ENCODE results near the gene RTRAF.

- TF ChIP-seq POLR2A (IDR thresholded peaks at IDR 0.05) (no peak), CTCF (IDR thresholded peaks at IDR 0.05) (no peak), EP300 (IDR thresholded peaks at IDR 0.05) (no peak)
Observed at GRCh38 chr14:52007211-52007610, 17.9 kb downstream of the RTRAF start.

Measured in tibial nerve (tissue), 4 donors.